22Rv1 (cell line): ENCODE data around the gene MAEA.

Source experiments
- H3K27ac ChIP-seq: fragments of 450-650 bp; 2 replicates; pipeline ENCODE4 v1.5.1; 2017
- ZFX ChIP-seq: fragments of 450-650 bp; IDR thresholded peaks from 2 replicates; pipeline ENCODE4 v1.6.1; 2017; ENCODE audit warnings: antibody characterized with exemption, borderline replicate concordance
- TF ChIP-seq, protein P1 (sequence below): fragments of 450-650 bp; IDR thresholded peaks from 2 replicates; pipeline ENCODE4 v1.5.1; 2017; ENCODE audit warnings: mild to moderate bottlenecking

MAEA gene

DNA sequence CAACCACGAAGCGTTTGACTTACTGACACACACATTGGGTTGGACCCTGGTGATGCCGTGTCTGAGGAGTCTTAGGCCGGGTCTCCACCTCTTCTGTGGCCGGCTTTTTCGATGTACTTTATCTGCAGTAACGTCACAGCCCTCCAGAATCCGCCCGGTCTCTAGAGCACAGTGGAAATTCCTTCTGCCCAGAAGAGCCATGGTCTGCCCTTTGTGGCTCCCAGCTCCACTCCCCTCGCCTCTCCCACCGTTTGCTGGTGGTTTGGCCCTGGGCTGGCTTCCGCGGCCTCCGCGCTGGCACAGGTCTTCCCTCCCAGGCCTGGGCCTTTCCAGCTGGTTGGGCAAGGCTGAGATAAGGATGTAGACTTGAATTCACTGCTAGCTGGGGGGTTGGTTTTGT is 4.3 kb downstream of the MAEA start:
- TF ChIP-seq ZFX: no peak
- TF ChIP-seq, protein P1, sequence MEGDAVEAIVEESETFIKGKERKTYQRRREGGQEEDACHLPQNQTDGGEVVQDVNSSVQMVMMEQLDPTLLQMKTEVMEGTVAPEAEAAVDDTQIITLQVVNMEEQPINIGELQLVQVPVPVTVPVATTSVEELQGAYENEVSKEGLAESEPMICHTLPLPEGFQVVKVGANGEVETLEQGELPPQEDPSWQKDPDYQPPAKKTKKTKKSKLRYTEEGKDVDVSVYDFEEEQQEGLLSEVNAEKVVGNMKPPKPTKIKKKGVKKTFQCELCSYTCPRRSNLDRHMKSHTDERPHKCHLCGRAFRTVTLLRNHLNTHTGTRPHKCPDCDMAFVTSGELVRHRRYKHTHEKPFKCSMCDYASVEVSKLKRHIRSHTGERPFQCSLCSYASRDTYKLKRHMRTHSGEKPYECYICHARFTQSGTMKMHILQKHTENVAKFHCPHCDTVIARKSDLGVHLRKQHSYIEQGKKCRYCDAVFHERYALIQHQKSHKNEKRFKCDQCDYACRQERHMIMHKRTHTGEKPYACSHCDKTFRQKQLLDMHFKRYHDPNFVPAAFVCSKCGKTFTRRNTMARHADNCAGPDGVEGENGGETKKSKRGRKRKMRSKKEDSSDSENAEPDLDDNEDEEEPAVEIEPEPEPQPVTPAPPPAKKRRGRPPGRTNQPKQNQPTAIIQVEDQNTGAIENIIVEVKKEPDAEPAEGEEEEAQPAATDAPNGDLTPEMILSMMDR: no peak
- H3K27ac ChIP-seq: no peak overlapping the region

DNA sequence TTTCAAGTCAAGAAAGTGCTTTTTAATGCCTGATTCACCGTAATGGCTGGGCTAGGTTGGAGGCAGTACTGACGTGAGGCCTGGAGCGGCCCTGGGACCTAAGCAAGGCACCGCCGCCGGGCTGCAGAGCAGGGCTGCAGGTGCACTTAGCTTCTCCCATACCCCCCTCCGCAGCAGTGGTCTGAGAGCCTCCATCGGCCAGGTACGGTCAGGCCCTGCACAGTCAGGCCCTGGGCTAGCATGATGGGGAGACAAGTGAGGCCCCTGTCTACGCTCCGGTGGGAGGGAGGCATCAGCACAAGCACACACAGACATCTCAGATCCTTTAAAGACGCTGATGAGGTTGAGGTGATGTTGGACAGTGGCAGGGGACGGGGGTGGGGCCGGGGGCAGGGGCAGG is 4.7 kb downstream of the MAEA start:
- H3K27ac ChIP-seq: no peak overlapping the region
- no peak for TF ChIP-seq ZFX
- TF ChIP-seq, protein P1: no peak

DNA sequence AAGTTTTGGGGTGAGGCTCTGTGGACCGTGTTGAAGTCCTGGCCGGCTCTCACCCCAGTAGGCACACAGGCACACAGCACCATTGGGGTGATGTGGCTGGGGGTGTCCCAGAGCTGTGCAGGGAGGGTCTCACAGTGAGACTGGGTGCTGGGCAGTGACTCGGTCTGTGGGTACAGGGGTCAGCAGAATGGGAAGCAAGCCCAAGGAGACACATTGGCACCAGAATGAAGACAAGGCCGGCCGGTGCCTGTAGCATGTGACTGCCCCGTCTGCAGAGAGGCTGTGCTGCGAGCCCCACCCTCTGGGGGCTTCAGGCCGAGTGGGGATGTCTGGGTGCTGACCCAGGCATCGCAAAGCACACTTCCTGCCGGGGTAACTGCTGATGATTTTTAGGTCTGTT is 5.2 kb downstream of the MAEA start:
- TF ChIP-seq, protein P1: no peak
- no peak for TF ChIP-seq ZFX
- no peak overlapping the region for H3K27ac ChIP-seq

DNA sequence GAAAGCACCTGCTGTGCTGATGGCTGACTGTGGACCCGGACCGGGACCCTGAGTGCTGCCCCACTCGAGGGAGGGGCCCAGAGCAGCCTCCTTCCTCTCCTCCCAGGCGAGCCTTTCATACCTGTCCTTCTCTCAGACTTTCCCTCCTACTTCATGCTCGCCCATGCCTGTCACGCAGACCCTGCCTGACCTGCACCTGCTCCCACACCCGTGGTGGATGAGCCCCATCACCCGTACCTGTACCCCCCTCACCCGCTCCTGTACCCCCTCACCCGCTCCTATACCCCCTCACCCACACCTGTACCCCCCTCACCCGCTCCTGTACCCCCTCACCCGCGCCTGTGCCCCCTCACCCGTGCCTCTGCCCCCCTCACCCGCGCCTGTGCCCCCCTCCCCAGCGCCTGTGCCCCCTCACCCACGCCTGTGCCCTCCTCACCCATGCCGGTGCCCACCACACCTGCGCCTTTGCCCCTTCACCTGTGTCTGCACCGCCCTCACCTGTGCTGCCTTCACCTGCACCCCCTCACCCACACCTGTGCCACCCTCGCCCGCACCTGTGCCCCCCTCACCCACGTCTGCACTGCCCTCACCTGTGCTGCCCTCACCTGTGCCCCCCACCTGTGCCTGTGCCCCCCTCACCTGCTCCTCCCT is 5.8 kb downstream of the MAEA start:
- TF ChIP-seq, protein P1: no peak
- no peak for TF ChIP-seq ZFX
- H3K27ac ChIP-seq: no peak overlapping the region

DNA sequence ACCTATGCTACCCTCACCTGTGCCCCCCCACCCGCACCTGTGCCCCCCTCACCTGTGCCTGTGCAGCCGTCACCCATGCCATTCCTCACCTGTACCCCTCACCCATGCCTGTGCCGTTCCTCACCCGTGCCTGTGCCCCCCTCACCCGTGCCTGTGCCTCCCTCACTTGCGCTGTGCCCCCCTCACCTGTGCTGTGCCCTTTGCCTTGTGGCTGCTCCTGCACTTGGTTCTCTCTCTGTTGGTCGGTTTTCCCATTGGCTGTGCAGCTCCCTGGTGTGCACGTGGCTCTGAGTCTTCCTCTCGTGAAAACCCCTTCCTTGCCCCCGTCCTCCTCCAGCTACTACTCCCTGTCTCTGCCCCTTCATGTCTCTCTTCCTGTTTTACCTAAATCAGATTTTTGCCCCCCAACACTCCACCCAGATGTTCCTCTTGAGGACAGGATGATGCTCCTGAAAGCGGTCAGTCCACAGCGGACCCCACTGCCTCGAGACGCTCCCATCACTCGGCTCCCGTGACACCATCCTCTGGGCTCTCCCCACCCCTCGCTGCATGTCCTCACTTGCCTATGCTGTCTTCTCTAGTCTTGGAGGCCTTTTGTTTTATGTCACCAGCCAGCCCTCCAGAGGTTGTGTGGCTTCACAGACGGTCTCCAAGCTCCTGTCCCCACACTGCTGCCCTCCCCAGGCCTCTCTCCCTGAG is 6.8 kb downstream of the MAEA start:
- TF ChIP-seq, protein P1: no peak
- no peak for TF ChIP-seq ZFX
- H3K27ac ChIP-seq: no peak overlapping the region

DNA sequence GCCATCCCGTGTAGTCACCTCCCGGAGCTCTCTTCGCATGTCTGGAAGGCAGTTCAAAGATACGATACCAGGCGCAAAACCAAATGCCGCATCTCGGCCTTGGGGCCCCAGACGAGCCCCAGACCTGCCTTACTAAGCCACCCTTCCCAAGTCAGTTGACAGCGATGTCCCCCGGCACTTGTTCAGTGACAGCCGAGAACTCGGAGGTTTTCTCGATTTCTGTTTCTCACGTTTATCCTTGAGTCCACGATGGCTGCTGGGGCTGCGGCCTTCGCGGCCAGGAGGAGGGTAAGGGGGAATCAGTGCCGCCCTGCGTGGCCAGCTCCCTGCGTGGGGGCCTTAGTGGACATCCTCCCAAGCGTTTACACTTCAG is 7.3 kb downstream of the MAEA start:
- H3K27ac ChIP-seq: no peak overlapping the region
- TF ChIP-seq, protein P1: no peak
- no peak for TF ChIP-seq ZFX

DNA sequence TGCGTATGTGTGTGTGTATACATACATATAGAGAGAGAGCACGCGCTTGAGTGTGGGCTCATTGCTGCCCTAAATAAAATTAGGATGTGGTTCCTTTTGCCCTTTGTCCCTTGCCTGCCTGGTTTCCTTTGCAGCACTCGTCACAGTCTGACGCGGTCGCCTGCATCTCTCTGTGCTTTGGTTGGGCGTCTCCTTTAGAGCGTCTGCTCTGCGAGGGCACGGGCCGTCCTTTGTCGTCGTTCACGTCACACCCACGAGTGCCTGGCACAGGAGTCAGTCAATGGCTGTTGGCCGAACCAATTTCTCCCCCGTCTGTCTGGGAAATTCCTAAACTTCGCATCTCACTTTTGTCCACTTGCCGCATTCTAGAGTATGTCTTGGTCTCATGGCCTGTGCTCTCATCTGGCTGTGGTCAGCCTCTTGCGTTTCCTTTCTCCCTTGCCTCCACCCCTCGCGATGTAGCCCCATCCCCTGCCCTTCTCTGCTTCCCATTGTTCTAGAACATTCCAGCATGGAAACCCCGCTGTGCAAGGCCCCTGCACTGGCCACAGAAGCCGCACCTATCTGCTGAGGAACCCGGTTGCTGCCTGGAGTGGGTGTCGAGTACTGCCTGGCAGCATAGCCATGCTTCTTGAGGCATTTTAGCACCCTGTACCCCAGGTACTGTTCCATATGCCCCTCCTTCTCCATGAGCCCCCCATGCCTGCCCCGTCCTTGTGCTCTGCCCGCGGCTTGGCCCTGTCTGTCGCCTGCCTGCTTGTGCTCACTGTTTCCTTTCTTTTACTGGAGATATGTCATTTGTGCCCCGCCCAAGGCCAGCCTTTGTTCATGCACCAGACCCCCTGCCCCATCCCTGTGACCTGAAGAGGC is 8.0 kb downstream of the MAEA start:
- no peak for TF ChIP-seq ZFX
- TF ChIP-seq, protein P1: no peak
- no peak overlapping the region for H3K27ac ChIP-seq
